ENCODE results near the gene CRADD. TPM values are rescaled to one million over a fixed set of nuclear protein-coding genes. Genes with fewer than 3 reads are reported as not detected.
"Not testable (repeated sequence)": the region's sequence is repeated elsewhere in the genome, so short reads cannot be mapped to it uniquely, and the experiment has no call there.

Gene CRADD
- polyA plus RNA-seq, 1 donor = 19.3 TPM

GRCh38 chr12:93790472-93791152, 113.4 kb downstream of the CRADD start:
- H3K27ac ChIP-seq (ENCODE audit: low read length) = no peak overlapping the region
- peaks cover 6% of the 10 kb centered on the region for H3K4me1 ChIP-seq (ENCODE audit: control insufficient read depth, insufficient read depth, low read length)
- H3K27me3 ChIP-seq (ENCODE audit: control insufficient read depth, insufficient read depth, low read length) = no peaks in the 10 kb centered on the region
- H3K9me3 ChIP-seq (ENCODE audit: control insufficient read depth, low read depth, low read length) = no peaks in the 10 kb centered on the region
- WGBS (ENCODE audit: insufficient coverage, low lambda C conversion rate) = 100% methylated on average over 3 of the region's 5 CpGs
- no peaks in the 10 kb centered on the region for H3K36me3 ChIP-seq (ENCODE audit: control insufficient read depth, insufficient read depth, low read length)
- no peak for DNase-seq
- no peak overlapping the region for H3K4me3 ChIP-seq (ENCODE audit: low read length)

GRCh38 chr12:93793007-93793406, 115.8 kb downstream of the CRADD start:
- Histone ChIP-seq H3K4me1 (ENCODE audit: control insufficient read depth, insufficient read depth, low read length) (no peaks in the 10 kb centered on the region), H3K9me3 (ENCODE audit: control insufficient read depth, low read depth, low read length) (no peaks in the 10 kb centered on the region), H3K4me3 (ENCODE audit: low read length) (no peak overlapping the region), H3K27ac (ENCODE audit: low read length) (no peak overlapping the region), H3K27me3 (ENCODE audit: control insufficient read depth, insufficient read depth, low read length) (no peaks in the 10 kb centered on the region), H3K36me3 (ENCODE audit: control insufficient read depth, insufficient read depth, low read length) (no peaks in the 10 kb centered on the region)
- DNase-seq = no peak
- WGBS (ENCODE audit: insufficient coverage, low lambda C conversion rate) = 87% methylated on average over 3 of the region's 3 CpGs

GRCh38 chr12:93793983-93794382, 116.8 kb downstream of the CRADD start:
- Histone ChIP-seq H3K27me3 (ENCODE audit: control insufficient read depth, insufficient read depth, low read length) (no peaks in the 10 kb centered on the region), H3K36me3 (ENCODE audit: control insufficient read depth, insufficient read depth, low read length) (no peaks in the 10 kb centered on the region), H3K4me1 (ENCODE audit: control insufficient read depth, insufficient read depth, low read length) (no peaks in the 10 kb centered on the region), H3K9me3 (ENCODE audit: control insufficient read depth, low read depth, low read length) (no peaks in the 10 kb centered on the region), H3K4me3 (ENCODE audit: low read length) (no peak overlapping the region), H3K27ac (ENCODE audit: low read length) (no peak overlapping the region)
- no peak for DNase-seq

- H3K36me3 ChIP-seq (ENCODE audit: control insufficient read depth, insufficient read depth, low read length) = no peaks in the 10 kb centered on the region
- 88% methylated on average over 1 of the region's 2 CpGs for WGBS (ENCODE audit: insufficient coverage, low lambda C conversion rate)
- no peaks in the 10 kb centered on the region for H3K9me3 ChIP-seq (ENCODE audit: control insufficient read depth, low read depth, low read length)
- no peaks in the 10 kb centered on the region for H3K4me1 ChIP-seq (ENCODE audit: control insufficient read depth, insufficient read depth, low read length)
- DNase-seq = no peak
- no peaks in the 10 kb centered on the region for H3K27me3 ChIP-seq (ENCODE audit: control insufficient read depth, insufficient read depth, low read length)
- no peak overlapping the region for H3K4me3 ChIP-seq (ENCODE audit: low read length)
- no peak overlapping the region for H3K27ac ChIP-seq (ENCODE audit: low read length)
These were observed 117.6 kb downstream of the CRADD start for GRCh38 chr12:93794738-93795137.

GRCh38 chr12:93795352-93795751, 118.2 kb downstream of the CRADD start:
- Histone ChIP-seq H3K4me3 (ENCODE audit: low read length) (no peak overlapping the region), H3K4me1 (ENCODE audit: control insufficient read depth, insufficient read depth, low read length) (no peaks in the 10 kb centered on the region), H3K27me3 (ENCODE audit: control insufficient read depth, insufficient read depth, low read length) (no peaks in the 10 kb centered on the region), H3K36me3 (ENCODE audit: control insufficient read depth, insufficient read depth, low read length) (no peaks in the 10 kb centered on the region), H3K9me3 (ENCODE audit: control insufficient read depth, low read depth, low read length) (no peaks in the 10 kb centered on the region), H3K27ac (ENCODE audit: low read length) (no peak overlapping the region)
- WGBS (ENCODE audit: insufficient coverage, low lambda C conversion rate) = no CpG with 5 or more reads among the region's 3 CpGs
- DNase-seq = peak in 1 of 2 donors; percentile 63

GRCh38 chr12:93796729-93797128, 119.6 kb downstream of the CRADD start:
- no peak overlapping the region for H3K4me3 ChIP-seq (ENCODE audit: low read length)
- no peaks in the 10 kb centered on the region for H3K9me3 ChIP-seq (ENCODE audit: control insufficient read depth, low read depth, low read length)
- H3K4me1 ChIP-seq (ENCODE audit: control insufficient read depth, insufficient read depth, low read length) = no peaks in the 10 kb centered on the region
- DNase-seq = no peak
- no peaks in the 10 kb centered on the region for H3K36me3 ChIP-seq (ENCODE audit: control insufficient read depth, insufficient read depth, low read length)
- no peak overlapping the region for H3K27ac ChIP-seq (ENCODE audit: low read length)
- WGBS (ENCODE audit: insufficient coverage, low lambda C conversion rate) = 40% methylated on average over 2 of the region's 5 CpGs
- H3K27me3 ChIP-seq (ENCODE audit: control insufficient read depth, insufficient read depth, low read length) = no peaks in the 10 kb centered on the region

GRCh38 chr12:93798279-93799151, 121.3 kb downstream of the CRADD start:
- Histone ChIP-seq H3K4me3 (ENCODE audit: low read length) (no peak overlapping the region), H3K9me3 (ENCODE audit: control insufficient read depth, low read depth, low read length) (no peaks in the 10 kb centered on the region), H3K27me3 (ENCODE audit: control insufficient read depth, insufficient read depth, low read length) (no peaks in the 10 kb centered on the region), H3K27ac (ENCODE audit: low read length) (no peak overlapping the region), H3K36me3 (ENCODE audit: control insufficient read depth, insufficient read depth, low read length) (no peaks in the 10 kb centered on the region), H3K4me1 (ENCODE audit: control insufficient read depth, insufficient read depth, low read length) (no peaks in the 10 kb centered on the region)
- WGBS (ENCODE audit: insufficient coverage, low lambda C conversion rate) = no CpG with 5 or more reads among the region's 3 CpGs
- no peak for DNase-seq

- not testable (repeated sequence) for H3K4me1 ChIP-seq (ENCODE audit: control insufficient read depth, insufficient read depth, low read length); H3K27ac ChIP-seq (ENCODE audit: low read length); H3K4me3 ChIP-seq (ENCODE audit: low read length); H3K36me3 ChIP-seq (ENCODE audit: control insufficient read depth, insufficient read depth, low read length); DNase-seq; H3K27me3 ChIP-seq (ENCODE audit: control insufficient read depth, insufficient read depth, low read length); H3K9me3 ChIP-seq (ENCODE audit: control insufficient read depth, low read depth, low read length)
- no CpG with 5 or more reads among the region's 2 CpGs for WGBS (ENCODE audit: insufficient coverage, low lambda C conversion rate)
These were observed 124.5 kb downstream of the CRADD start for GRCh38 chr12:93801666-93802065.

GRCh38 chr12:93802293-93802692, 125.1 kb downstream of the CRADD start:
- Histone ChIP-seq H3K9me3 (ENCODE audit: control insufficient read depth, low read depth, low read length) (no peaks in the 10 kb centered on the region), H3K4me1 (ENCODE audit: control insufficient read depth, insufficient read depth, low read length) (no peaks in the 10 kb centered on the region), H3K27me3 (ENCODE audit: control insufficient read depth, insufficient read depth, low read length) (no peaks in the 10 kb centered on the region), H3K36me3 (ENCODE audit: control insufficient read depth, insufficient read depth, low read length) (no peaks in the 10 kb centered on the region), H3K27ac (ENCODE audit: low read length) (no peak overlapping the region), H3K4me3 (ENCODE audit: low read length) (no peak overlapping the region)
- WGBS (ENCODE audit: insufficient coverage, low lambda C conversion rate) = no CpG with 5 or more reads among the region's 2 CpGs
- no peak for DNase-seq

- no peak overlapping the region for H3K27ac ChIP-seq (ENCODE audit: low read length)
- WGBS (ENCODE audit: insufficient coverage, low lambda C conversion rate) = no CpG with 5 or more reads among the region's 2 CpGs
- no peaks in the 10 kb centered on the region for H3K9me3 ChIP-seq (ENCODE audit: control insufficient read depth, low read depth, low read length)
- no peak overlapping the region for H3K4me3 ChIP-seq (ENCODE audit: low read length)
- H3K4me1 ChIP-seq (ENCODE audit: control insufficient read depth, insufficient read depth, low read length) = no peaks in the 10 kb centered on the region
- DNase-seq = no peak
- no peaks in the 10 kb centered on the region for H3K36me3 ChIP-seq (ENCODE audit: control insufficient read depth, insufficient read depth, low read length)
- no peaks in the 10 kb centered on the region for H3K27me3 ChIP-seq (ENCODE audit: control insufficient read depth, insufficient read depth, low read length)
These were observed 125.7 kb downstream of the CRADD start for GRCh38 chr12:93802698-93803423.
